Liver (tissue), 2 donors: Measurements from ENCODE around the gene TNIP3.

Experiments used
- CTCF ChIP-seq: fragments of 150-350 bp; IDR thresholded peaks from 2 replicates; pipeline ENCODE4 v1.5.1; 2017; ENCODE audit warnings: improper control_type of control experiment, low read depth, low read length; ENCODE audit not compliant: missing input control
- MAX ChIP-seq: IDR thresholded peaks from 2 replicates; pipeline ENCODE4 v1.6.1; 2016; ENCODE audit warnings: antibody characterized with exemption
- donor health status: healthy.

DNA sequence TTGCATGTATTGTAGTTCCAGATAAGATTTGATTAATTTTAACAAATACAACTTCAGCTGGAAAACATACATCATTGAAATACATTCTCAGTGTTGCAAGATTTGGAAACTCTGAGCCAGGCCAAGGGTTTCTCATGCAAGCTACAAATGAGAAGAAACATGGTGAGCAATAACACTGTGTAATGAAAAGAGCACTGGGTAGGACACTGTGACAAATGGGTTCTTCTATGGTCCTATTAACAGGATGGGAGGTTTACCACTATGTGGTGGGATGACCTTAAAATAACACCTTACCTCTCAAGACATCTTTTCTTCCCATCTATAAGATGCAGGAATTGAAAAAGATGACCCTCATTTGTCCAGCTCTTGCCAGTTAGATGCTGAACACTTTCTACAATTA is 72.2 kb downstream of the TNIP3 start:
- TF ChIP-seq CTCF, result no peak
- TF ChIP-seq MAX, result no peak
